HepG2 (cell line): ENCODE data around the gene NOSTRIN. TPM values are rescaled to one million over a fixed set of nuclear protein-coding genes. Genes with fewer than 3 reads are reported as not detected.

Experiments used
- ATAC-seq: fragments of 200-7000 bp; cut with Tn5 transposase; 3 replicates; pipeline ENCODE4 v1.9.1; 2020; ENCODE audit warnings: mild to moderate bottlenecking, moderate library complexity
- BruUV-seq: library from RNA; stranded (reverse); fragments of 400-500 nt; replicated peaks from 2 replicates; lab custom pipeline; 2021; lab: Mats Ljungman, UMichigan
- CTCF ChIA-PET: fragments of 300-600 bp; formaldehyde crosslinking; extraction: SDS; loops from one replicate; lab custom pipeline; 2021; ENCODE audit warnings: low total read pairs, inconsistent platforms, low intra/inter-chr PET ratio; lab: Yijun Ruan, JAX
- POLR2A ChIA-PET: fragments of 350-600 bp; sonication (Branson Sonifier 250); formaldehyde crosslinking; loops from one replicate; lab custom pipeline; 2020; ENCODE audit warnings: antibody characterized with exemption, inconsistent platforms; lab: Yijun Ruan, JAX
- DNase-seq: peaks from one replicate; pipeline ENCODE4 v3.0.0-alpha.2; 2015; ENCODE audit warnings: low spot score
- FAIRE-seq: peaks from 3 replicates; lab custom pipeline; 2011; peaks lifted over from hg19 to GRCh38; lab: Jason Lieb, UNC
- H2AFZ ChIP-seq: one replicate; pipeline ENCODE4 v1.6.1; 2011; ENCODE audit warnings: low read length, inconsistent platforms
- H3K27ac ChIP-seq: fragments of 300-600 bp; 3 replicates; pipeline ENCODE4 v1.8.0; 2011; ENCODE audit warnings: mixed run types, mild to moderate bottlenecking, mixed read lengths, low read length, inconsistent platforms; ENCODE audit not compliant: insufficient read depth; ENCODE audit errors: extremely low read length
- H3K27me3 ChIP-seq, 2 experiments: fragments of 200-600 bp in 1 of 2; 2 replicates in 1 of 2; 3 replicates in 1 of 2; pipeline versions ENCODE4 v1.6.0 to v1.8.0; 2011; ENCODE audit warnings: low read length in 2 of 2, mild to moderate bottlenecking in 2 of 2, moderate library complexity in 2 of 2, inconsistent platforms in 1 of 2; ENCODE audit not compliant: insufficient read depth in 2 of 2, control insufficient read depth in 1 of 2
- H3K36me3 ChIP-seq, 2 experiments: fragments of 200-600 bp in 1 of 2; replicated peaks in 1 of 2; 2 replicates in 1 of 2; 3 replicates in 1 of 2; pipeline versions ENCODE4 v1.5.1 to v1.8.0; 2011; ENCODE audit warnings: low read length in 2 of 2, inconsistent platforms in 1 of 2; ENCODE audit not compliant: insufficient read depth in 2 of 2, control insufficient read depth in 1 of 2
- H3K4me1 ChIP-seq: 2 replicates; pipeline ENCODE4 v1.5.1; 2012; ENCODE audit warnings: low read length, inconsistent platforms; ENCODE audit not compliant: insufficient read depth
- H3K4me2 ChIP-seq: 2 replicates; pipeline ENCODE4 v1.6.0; 2011; ENCODE audit warnings: low read depth, low read length, inconsistent platforms
- H3K4me3 ChIP-seq, 3 experiments: fragments of 200-600 bp in 1 of 3; sonication (generic), shearing (Covaris generic) in 1 of 3; replicated peaks in 1 of 3; 2 replicates each; pipeline ENCODE4 v1.5.1; 2011 to 2016; ENCODE audit warnings: low read length in 3 of 3, inconsistent platforms in 2 of 3, low read depth in 2 of 3, mild to moderate bottlenecking in 2 of 3, control low read depth in 1 of 3, mixed read lengths in 1 of 3; ENCODE audit not compliant: insufficient read depth in 1 of 3
- H3K79me2 ChIP-seq: one replicate; pipeline ENCODE4 v1.6.1; 2011; ENCODE audit warnings: low read length, inconsistent platforms; ENCODE audit not compliant: insufficient read depth
- H3K9ac ChIP-seq: 2 replicates; pipeline ENCODE4 v1.6.0; 2011; ENCODE audit warnings: mild to moderate bottlenecking, low read depth, low read length, inconsistent platforms; ENCODE audit not compliant: insufficient read depth
- H3K9me3 ChIP-seq: 2 replicates; pipeline ENCODE4 v1.5.1; 2012; ENCODE audit warnings: mild to moderate bottlenecking, low read length
- H4K20me1 ChIP-seq: 2 replicates; pipeline ENCODE4 v1.6.0; 2011; ENCODE audit warnings: inconsistent platforms, mild to moderate bottlenecking, low read length, moderate library complexity; ENCODE audit not compliant: insufficient read depth
- CEBPB ChIP-seq: IDR thresholded peaks from 2 replicates; pipeline ENCODE4 v1.6.1; 2011; ENCODE audit warnings: low read depth, low read length, improper control_type of control experiment, borderline replicate concordance
- FOXO1 ChIP-seq: sonication (generic); formaldehyde crosslinking; IDR thresholded peaks from 2 replicates; pipeline ENCODE4 v1.4.0; 2020; ENCODE audit warnings: missing genetic modification reagents
- KLF13 ChIP-seq: sonication (generic); formaldehyde crosslinking; IDR thresholded peaks from 2 replicates; pipeline ENCODE4 v1.4.0; 2020; ENCODE audit warnings: mild to moderate bottlenecking, missing genetic modification reagents
- MEIS1 ChIP-seq: sonication (generic); formaldehyde crosslinking; IDR thresholded peaks from 2 replicates; pipeline ENCODE4 v1.9.0; 2021; ENCODE audit warnings: mild to moderate bottlenecking, missing genetic modification reagents, moderate library complexity, borderline replicate concordance
- MYNN ChIP-seq: sonication (generic); formaldehyde crosslinking; IDR thresholded peaks from 2 replicates; pipeline ENCODE4 v1.4.0; 2020; ENCODE audit warnings: mild to moderate bottlenecking, low read depth, missing genetic modification reagents
- NFE2L2 ChIP-seq: fragments of 150-350 bp; IDR thresholded peaks from 2 replicates; pipeline ENCODE4 v1.6.1; 2014; ENCODE audit warnings: low read length
- SMYD3 ChIP-seq: sonication (generic); formaldehyde crosslinking; IDR thresholded peaks from 2 replicates; pipeline ENCODE4 v1.8.1; 2023; ENCODE audit warnings: mild to moderate bottlenecking, missing genetic modification reagents
- ZNF292 ChIP-seq: sonication (generic); formaldehyde crosslinking; IDR thresholded peaks from 2 replicates; pipeline ENCODE4 v1.8.1; 2022; ENCODE audit warnings: mild to moderate bottlenecking, low read depth, missing genetic modification reagents, borderline replicate concordance
- ZNF558 ChIP-seq: sonication (generic); formaldehyde crosslinking; IDR thresholded peaks from 2 replicates; pipeline ENCODE4 v1.9.0; 2022; ENCODE audit warnings: mild to moderate bottlenecking, missing genetic modification reagents, borderline replicate concordance
- WGBS: methylation state at CpG from one replicate; pipeline ENCODE4 v1.1.6; 2017; ENCODE audit warnings: low lambda C conversion rate; 5-methylcytosine and 5-hydroxymethylcytosine counted together
- in situ Hi-C: cut with HindIII; loops from 2 replicates; pipeline ENCODE4 v1.10.0; 2017; ENCODE audit warnings: low pct_unique_long_range_greater_than_20kb; ENCODE audit not compliant: extremely low pct_ligation_motif_present
- intact Hi-C: fragments of 100-400 bp; cut with micrococcal nuclease; formaldehyde crosslinking; loops from one replicate; pipeline ENCODE4 v1.10.0; 2022; ENCODE audit not compliant: unreplicated experiment
- polyA plus RNA-seq, 8 experiments: library from polyadenylated mRNA; depleted of rRNA in 3 of 8; stranded (reverse) in 7 of 8; unstranded in 1 of 8; fragments of >200 nt; fragmentation: Illumina TruSeq in 4 of 8; extraction: Trizol in 4 of 8; gene quantifications; 2 replicates each; pipeline versions ENCODE4 v1.2.1 to v1.2.3, GENCODE V29; 2011 to 2016; ENCODE audit warnings: low read depth in 4 of 8, missing spikeins in 1 of 8, mixed read lengths in 1 of 8; ENCODE audit not compliant: insufficient read depth in 1 of 8
- total RNA-seq, 5 experiments: library from RNA; depleted of rRNA; stranded (reverse); fragments of >200 nt; fragmentation: Illumina TruSeq; extraction: Trizol; gene quantifications; 2 replicates each; pipeline ENCODE4 v1.2.3, GENCODE V29; 2016; ENCODE audit warnings: low read depth in 1 of 5
- TF ChIP-seq, protein P1 (sequence below): sonication (generic); formaldehyde crosslinking; IDR thresholded peaks from 2 replicates; pipeline ENCODE4 v1.4.0; 2020; ENCODE audit warnings: mild to moderate bottlenecking, missing genetic modification reagents

NOSTRIN gene
- total and polyA plus RNA-seq, 2 of the 13 experiments (the other 11 are each of a cell fraction or from before 2014, with no cell fraction given): 0.22 TPM

- peak; percentile 40; the same call in 1 of the 2 replicates for TF ChIP-seq ZNF292 (CRISPR knock-in tag)
- peak; percentile 6; the same call in 1 of the 2 replicates for TF ChIP-seq NFE2L2
- TF ChIP-seq, protein P1, sequence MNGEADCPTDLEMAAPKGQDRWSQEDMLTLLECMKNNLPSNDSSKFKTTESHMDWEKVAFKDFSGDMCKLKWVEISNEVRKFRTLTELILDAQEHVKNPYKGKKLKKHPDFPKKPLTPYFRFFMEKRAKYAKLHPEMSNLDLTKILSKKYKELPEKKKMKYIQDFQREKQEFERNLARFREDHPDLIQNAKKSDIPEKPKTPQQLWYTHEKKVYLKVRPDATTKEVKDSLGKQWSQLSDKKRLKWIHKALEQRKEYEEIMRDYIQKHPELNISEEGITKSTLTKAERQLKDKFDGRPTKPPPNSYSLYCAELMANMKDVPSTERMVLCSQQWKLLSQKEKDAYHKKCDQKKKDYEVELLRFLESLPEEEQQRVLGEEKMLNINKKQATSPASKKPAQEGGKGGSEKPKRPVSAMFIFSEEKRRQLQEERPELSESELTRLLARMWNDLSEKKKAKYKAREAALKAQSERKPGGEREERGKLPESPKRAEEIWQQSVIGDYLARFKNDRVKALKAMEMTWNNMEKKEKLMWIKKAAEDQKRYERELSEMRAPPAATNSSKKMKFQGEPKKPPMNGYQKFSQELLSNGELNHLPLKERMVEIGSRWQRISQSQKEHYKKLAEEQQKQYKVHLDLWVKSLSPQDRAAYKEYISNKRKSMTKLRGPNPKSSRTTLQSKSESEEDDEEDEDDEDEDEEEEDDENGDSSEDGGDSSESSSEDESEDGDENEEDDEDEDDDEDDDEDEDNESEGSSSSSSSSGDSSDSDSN (CRISPR knock-in tag): no peak
- TF ChIP-seq ZNF558 (CRISPR knock-in tag): no peak
- no peak for TF ChIP-seq SMYD3 (CRISPR knock-in tag)
- no peak for TF ChIP-seq MEIS1
Measured at GRCh38 chr2:168780669-168781071, 21.8 kb upstream of the NOSTRIN start (continued).

GRCh38 chr2:168781191-168781817, 21.1 kb upstream of the NOSTRIN start:
- no peaks in the 10 kb centered on the region for H3K79me2 ChIP-seq
- TF ChIP-seq CEBPB (peak; percentile 40; the same call in 1 of the 2 replicates), FOXO1 (CRISPR knock-in tag) (no peak), KLF13 (CRISPR knock-in tag) (no peak), MYNN (CRISPR knock-in tag) (no peak)
- TF ChIP-seq, all 625 proteins: peak for 1
- DNase-seq: no peak
- Histone ChIP-seq H3K9me3 (no peaks in the 10 kb centered on the region), H4K20me1 (no peaks in the 10 kb centered on the region), H3K4me3 (no peak overlapping the region), H3K4me2 (no peak overlapping the region), H3K27ac (no peak overlapping the region), H2AFZ (no peak overlapping the region), H3K36me3 (no peaks in the 10 kb centered on the region), H3K9ac (no peak overlapping the region), H3K4me1 (peaks cover 17% of the 10 kb centered on the region), H3K27me3 (no peaks in the 10 kb centered on the region)
- WGBS: 27% methylated on average over 2 of the region's 2 CpGs
- in situ Hi-C loops: no loop called here
- ChIA-PET POLR2A (no interaction called here), CTCF (no interaction called here)
- no TSS peak for BruUV-seq
- ATAC-seq: no peak
- intact Hi-C loops: no loop called here
- no peak for FAIRE-seq
